GM18526 (cell line): ENCODE data around the gene ZAR1L.

Experiments
- POLR2A ChIP-seq: IDR thresholded peaks from 3 replicates; pipeline ENCODE4 v1.6.1; 2011; ENCODE audit not compliant: insufficient read length; ENCODE audit errors: extremely low read depth

ZAR1L gene

GRCh38 chr13:32310134-32310706 is 4.9 kb downstream of the ZAR1L start:
- TF ChIP-seq POLR2A = no peak

GRCh38 chr13:32309312-32310133 is 5.6 kb downstream of the ZAR1L start:
- no peak for TF ChIP-seq POLR2A

DNA sequence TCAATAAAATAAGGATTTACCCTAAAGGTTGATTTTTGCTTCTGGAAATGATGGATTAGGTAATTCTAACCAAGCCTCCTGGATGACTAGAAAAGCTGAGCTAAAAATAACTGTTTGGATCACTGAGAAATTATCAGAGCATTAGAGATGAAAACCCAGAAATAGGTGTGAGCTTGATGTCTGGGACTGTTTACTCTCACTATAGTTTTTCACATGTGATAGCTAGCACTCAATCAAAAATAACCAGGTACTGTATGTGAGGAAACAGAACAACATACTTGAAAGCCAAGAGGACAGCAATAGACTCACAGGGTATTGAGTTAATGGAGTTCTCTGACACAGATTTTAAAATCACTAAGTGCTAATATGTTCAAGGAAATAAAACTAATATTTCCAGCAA is 9.5 kb downstream of the ZAR1L start:
- TF ChIP-seq POLR2A = no peak

DNA sequence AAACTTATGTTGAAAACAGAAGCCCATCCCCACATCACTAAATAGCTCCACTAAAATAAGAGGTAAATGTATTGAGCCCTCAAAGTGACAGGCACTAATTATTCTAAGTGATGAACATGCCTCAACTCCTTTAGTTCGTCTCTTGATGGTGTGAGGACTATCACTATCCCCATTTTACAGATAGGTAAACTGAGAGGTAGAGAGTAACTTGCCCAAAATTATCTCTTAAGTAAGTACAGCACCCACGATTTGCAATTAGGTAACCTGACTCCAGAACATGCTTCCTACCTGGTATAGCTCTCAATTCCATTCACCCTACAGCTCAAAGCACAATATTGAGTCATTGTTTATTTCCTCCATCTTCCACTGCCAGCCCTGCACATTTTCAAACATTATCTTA is 12.7 kb downstream of the ZAR1L start:
- no peak for TF ChIP-seq POLR2A

DNA sequence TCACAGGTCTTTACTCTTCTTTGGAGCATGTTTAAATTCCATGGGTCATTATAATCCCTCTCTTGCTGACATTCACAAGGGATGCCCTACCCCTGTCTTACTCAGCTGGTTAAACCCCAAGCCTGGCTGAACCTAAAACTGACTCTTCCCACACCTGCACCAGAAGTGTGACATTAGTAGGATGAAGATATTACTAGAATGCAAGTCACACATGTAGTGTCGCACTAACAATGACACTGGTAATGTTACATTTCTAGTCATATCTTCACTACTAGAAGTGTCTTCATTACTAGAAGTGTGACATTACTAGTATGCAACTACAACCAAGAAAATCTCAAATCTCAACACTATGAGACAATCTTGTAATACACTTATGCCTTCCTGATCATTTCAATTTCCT is 14.2 kb downstream of the ZAR1L start:
- TF ChIP-seq POLR2A = no peak

DNA sequence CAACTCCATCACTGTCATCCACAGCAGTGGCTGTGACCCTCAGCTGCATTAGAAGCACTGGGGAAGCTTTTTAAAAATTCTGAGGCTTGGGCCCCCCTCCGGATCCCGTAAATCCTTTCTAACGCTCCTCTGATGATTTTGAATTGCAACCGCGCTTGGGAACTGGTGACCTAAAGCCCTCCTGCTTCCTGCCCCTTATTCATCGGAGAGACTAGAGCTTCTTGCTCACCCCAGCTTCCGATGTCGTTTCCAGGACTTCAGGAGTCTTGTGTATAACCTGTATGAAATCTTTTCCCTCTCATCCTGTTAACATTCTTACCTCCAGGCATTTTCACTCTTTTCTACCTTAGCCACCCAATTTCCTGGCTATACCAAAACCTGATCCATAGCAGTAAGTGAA is 14.8 kb downstream of the ZAR1L start:
- no peak for TF ChIP-seq POLR2A

DNA sequence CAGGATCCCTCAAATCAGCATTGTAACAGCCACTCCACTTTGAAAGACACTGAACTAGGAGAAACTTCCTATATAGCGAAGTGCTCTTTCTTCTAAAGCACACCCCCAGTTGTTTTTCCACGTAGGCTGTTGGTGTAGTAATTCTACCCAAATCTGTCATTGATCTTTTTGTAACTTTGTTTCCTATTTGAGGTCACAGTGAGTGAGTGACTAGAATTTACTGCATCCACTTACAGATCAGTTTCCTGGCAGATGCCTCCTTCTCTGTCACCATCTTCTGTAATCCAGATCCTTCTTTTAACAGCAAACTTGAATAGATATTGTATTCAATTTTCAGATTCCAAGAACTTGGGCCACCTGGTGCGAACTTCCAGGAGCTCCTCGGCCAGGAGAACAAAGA is 15.3 kb downstream of the ZAR1L start:
- no peak for TF ChIP-seq POLR2A

GRCh38 chr13:32298695-32299094 is 16.5 kb downstream of the ZAR1L start:
- no peak for TF ChIP-seq POLR2A

DNA sequence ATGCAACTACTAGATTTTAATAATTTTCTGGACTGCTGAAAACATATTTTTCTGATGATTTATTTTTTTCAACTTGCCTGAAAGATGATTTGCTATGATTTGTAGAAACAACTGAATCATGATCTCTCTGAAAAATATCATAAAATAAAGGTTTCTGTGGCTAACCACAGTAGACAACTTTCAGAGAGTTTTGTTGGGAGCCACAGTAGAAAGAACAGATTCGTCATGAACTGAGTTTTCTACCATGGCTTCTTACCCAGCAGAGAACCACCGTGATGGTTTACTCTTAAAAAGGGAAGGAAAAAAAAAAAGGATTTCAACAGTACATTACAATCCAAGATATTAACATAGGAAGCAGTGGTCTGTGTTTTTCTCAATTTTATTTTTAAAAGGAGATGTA is 18.0 kb downstream of the ZAR1L start:
- TF ChIP-seq POLR2A = no peak

- TF ChIP-seq POLR2A = no peak
Observed at GRCh38 chr13:32285633-32285965, 29.6 kb downstream of the ZAR1L start.

- TF ChIP-seq POLR2A = no peak
Observed at GRCh38 chr13:32284927-32285632, 30.1 kb downstream of the ZAR1L start.

GRCh38 chr13:32282096-32282711 is 33.0 kb downstream of the ZAR1L start:
- no peak for TF ChIP-seq POLR2A

GRCh38 chr13:32281096-32281495 is 34.1 kb downstream of the ZAR1L start:
- TF ChIP-seq POLR2A = no peak

DNA sequence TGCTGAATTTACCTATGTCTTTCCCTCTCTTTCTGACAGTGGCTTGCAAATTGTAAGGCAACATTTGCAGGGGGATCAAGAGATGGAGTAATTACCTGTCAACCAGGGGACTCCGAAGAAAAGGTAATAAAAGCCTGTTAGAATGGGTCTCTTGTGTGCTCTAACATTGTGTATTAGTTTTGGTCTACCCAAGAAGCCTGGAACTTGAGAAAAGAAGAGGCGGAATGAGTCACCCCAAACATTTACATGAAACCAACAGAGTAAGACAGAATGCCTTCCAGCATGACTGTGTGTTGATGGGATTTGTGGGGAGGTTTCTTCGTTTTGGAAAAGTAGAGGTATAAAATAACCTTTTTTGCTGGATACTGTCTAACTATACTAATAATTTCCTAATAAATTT is 36.7 kb downstream of the ZAR1L start:
- no peak for TF ChIP-seq POLR2A

DNA sequence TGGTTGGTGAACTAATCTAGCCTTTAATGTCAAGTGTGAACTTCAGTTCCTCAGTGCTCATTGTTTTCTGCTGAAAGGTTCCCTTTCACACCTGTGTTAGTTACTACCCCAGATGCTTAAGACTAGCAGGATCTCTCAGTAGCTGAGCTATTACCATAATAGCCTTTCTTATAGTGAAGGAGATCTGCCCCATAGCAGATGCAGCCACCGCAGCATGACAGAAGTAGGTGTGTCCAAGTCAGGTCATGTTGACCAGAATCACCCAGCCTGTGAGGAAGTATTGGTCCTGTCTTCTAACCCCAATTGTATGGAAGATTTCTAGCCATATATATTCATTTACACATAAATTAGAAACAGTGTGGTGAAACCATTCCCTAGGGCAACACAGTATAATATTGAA is 37.3 kb downstream of the ZAR1L start:
- no peak for TF ChIP-seq POLR2A
